Gastrocnemius medialis (tissue), 4 donors: ENCODE results near the gene HAUS6.

Experiments
- CTCF ChIP-seq, 5 experiments: fragments of 450-650 bp in 3 of 5; fragments of 200-600 bp in 2 of 5; sonication (generic) in 2 of 5; IDR thresholded peaks in 4 of 5; conservative IDR thresholded peaks in 1 of 5; 1 replicate in 4 of 5; 2 replicates in 1 of 5; pipeline ENCODE4 v1.5.1; 2016 to 2019; ENCODE audit warnings: antibody characterized with exemption in 5 of 5, mild to moderate bottlenecking in 3 of 5, moderate library complexity in 3 of 5
- POLR2A ChIP-seq, 2 donors: fragments of 450-650 bp; IDR thresholded peaks; one replicate each; pipeline ENCODE4 v1.6.1; 2017; ENCODE audit warnings: antibody characterized with exemption in 2 of 2, mild to moderate bottlenecking in 2 of 2, moderate library complexity in 2 of 2

GRCh38 chr9:19057033-19057432 is 45.7 kb downstream of the HAUS6 start:
- no peak for TF ChIP-seq CTCF (IDR thresholded peaks at IDR 0.05 in 4 of 5, conservative IDR thresholded peaks at IDR 0.05 in 1 of 5)
- TF ChIP-seq POLR2A (IDR thresholded peaks at IDR 0.05) = no peak
